ENCODE measurements around the gene ANKS1B. TPM values are rescaled to one million over a fixed set of nuclear protein-coding genes. Genes with fewer than 3 reads are reported as not detected.

The ANKS1B gene
- total RNA-seq, 1 donor from 2014 or later, result 8.2 TPM

DNA sequence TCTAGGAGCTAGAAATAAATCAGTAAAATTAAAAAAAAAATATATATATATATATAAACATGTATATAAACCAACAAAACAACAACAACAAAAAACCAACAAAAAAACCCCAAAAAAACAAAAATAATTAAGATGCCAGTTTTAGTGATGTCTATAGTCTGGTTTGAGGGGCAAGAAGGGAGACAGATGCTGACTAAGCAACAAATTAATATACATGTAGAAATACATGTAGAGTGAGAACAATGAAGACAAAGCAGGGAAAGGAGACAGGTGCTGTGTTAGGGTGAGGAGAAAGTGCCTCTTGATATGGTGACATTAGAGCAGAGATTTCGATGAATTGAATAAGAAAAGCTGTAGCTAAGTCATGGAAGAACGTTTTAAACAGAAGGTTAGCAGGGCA lies 861.8 kb downstream of the ANKS1B start:
- Histone ChIP-seq H3K36me3 (no peaks in the 10 kb centered on the region), H3K4me1 (no peaks in the 10 kb centered on the region), H3K27me3 (no peaks in the 10 kb centered on the region), H3K27ac (no peak overlapping the region), H3K4me3 (no peak overlapping the region), H3K9me3 (no peaks in the 10 kb centered on the region)
- no peak for DNase-seq (ENCODE audit: low spot score in 2 of 2)
- intact Hi-C loops (cut with DNase I), result no loop called here
- TF ChIP-seq, protein P1, sequence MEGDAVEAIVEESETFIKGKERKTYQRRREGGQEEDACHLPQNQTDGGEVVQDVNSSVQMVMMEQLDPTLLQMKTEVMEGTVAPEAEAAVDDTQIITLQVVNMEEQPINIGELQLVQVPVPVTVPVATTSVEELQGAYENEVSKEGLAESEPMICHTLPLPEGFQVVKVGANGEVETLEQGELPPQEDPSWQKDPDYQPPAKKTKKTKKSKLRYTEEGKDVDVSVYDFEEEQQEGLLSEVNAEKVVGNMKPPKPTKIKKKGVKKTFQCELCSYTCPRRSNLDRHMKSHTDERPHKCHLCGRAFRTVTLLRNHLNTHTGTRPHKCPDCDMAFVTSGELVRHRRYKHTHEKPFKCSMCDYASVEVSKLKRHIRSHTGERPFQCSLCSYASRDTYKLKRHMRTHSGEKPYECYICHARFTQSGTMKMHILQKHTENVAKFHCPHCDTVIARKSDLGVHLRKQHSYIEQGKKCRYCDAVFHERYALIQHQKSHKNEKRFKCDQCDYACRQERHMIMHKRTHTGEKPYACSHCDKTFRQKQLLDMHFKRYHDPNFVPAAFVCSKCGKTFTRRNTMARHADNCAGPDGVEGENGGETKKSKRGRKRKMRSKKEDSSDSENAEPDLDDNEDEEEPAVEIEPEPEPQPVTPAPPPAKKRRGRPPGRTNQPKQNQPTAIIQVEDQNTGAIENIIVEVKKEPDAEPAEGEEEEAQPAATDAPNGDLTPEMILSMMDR (IDR thresholded peaks at IDR 0.05), result no peak

GRCh38 chr12:99122496-99122895 lies 862.2 kb downstream of the ANKS1B start:
- H3K27me3 ChIP-seq, result no peaks in the 10 kb centered on the region
- H3K4me1 ChIP-seq, result no peaks in the 10 kb centered on the region
- TF ChIP-seq, protein P1 (IDR thresholded peaks at IDR 0.05), result no peak
- no peaks in the 10 kb centered on the region for H3K36me3 ChIP-seq
- H3K4me3 ChIP-seq, result no peak overlapping the region
- H3K27ac ChIP-seq, result no peak overlapping the region
- intact Hi-C loops (cut with DNase I), result no loop called here
- no peak for DNase-seq (ENCODE audit: low spot score in 2 of 2)
- no peaks in the 10 kb centered on the region for H3K9me3 ChIP-seq

DNA sequence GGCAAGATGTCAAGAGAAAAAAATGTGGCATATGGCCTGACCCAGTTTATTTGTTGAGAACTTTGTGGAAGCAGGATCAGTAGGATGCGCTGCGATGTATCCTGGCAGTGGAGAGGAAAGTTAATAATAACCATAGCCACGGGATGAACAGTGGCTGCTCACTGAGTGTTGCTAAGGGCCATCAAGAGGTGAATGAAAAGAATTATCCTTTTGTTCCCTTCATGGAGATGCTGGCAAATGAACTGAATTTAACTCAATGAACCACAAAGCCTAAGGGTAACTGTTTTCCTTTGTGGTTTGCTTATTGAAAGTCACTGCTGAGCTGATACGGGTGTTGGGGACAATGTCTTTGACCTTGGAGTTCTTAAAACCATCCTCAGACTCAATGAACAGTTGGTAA lies 863.2 kb downstream of the ANKS1B start:
- TF ChIP-seq, protein P1 (IDR thresholded peaks at IDR 0.05), result no peak
- no peaks in the 10 kb centered on the region for H3K4me1 ChIP-seq
- intact Hi-C loops (cut with DNase I), result no loop called here

DNA sequence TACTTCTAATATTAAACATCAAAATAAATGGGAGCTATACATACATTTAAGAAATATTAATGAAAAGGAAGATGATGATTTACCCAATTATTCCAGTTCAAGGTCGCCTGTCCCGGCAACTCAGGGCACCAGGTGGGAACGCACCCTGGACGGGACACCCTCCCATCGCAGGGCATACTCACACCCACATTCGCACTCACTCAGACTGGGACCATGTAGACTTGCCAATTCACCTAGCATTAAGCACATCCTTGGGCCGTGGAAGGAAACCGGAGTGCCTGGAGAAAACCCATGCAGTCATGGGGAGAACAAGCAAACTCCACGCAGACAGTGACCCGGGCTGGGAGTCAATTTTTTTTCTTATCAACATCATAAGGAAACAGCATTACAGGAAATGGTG lies 864.8 kb downstream of the ANKS1B start:
- H3K27me3 ChIP-seq, result no peaks in the 10 kb centered on the region
- intact Hi-C loops (cut with DNase I), result no loop called here
- no peak overlapping the region for H3K27ac ChIP-seq
- H3K36me3 ChIP-seq, result no peaks in the 10 kb centered on the region
- DNase-seq (ENCODE audit: low spot score in 2 of 2), result no peak
- H3K9me3 ChIP-seq, result no peaks in the 10 kb centered on the region
- no peaks in the 10 kb centered on the region for H3K4me1 ChIP-seq
- no peak overlapping the region for H3K4me3 ChIP-seq
- TF ChIP-seq, protein P1 (IDR thresholded peaks at IDR 0.05), result no peak

More for the DNA sequence above, 863.2 kb downstream of the ANKS1B start:
- Histone ChIP-seq H3K9me3 (no peaks in the 10 kb centered on the region), H3K27ac (no peak overlapping the region), H3K27me3 (no peaks in the 10 kb centered on the region), H3K4me3 (no peak overlapping the region), H3K36me3 (no peaks in the 10 kb centered on the region)
- no peak for DNase-seq (ENCODE audit: low spot score in 2 of 2)

GRCh38 chr12:99119449-99119848 lies 865.3 kb downstream of the ANKS1B start:
- Histone ChIP-seq H3K9me3 (no peaks in the 10 kb centered on the region), H3K4me3 (no peak overlapping the region), H3K4me1 (no peaks in the 10 kb centered on the region), H3K36me3 (no peaks in the 10 kb centered on the region), H3K27me3 (no peaks in the 10 kb centered on the region), H3K27ac (no peak overlapping the region)
- intact Hi-C loops (cut with DNase I), result no loop called here
- DNase-seq (ENCODE audit: low spot score in 2 of 2), result no peak
- TF ChIP-seq, protein P1 (IDR thresholded peaks at IDR 0.05), result no peak

DNA sequence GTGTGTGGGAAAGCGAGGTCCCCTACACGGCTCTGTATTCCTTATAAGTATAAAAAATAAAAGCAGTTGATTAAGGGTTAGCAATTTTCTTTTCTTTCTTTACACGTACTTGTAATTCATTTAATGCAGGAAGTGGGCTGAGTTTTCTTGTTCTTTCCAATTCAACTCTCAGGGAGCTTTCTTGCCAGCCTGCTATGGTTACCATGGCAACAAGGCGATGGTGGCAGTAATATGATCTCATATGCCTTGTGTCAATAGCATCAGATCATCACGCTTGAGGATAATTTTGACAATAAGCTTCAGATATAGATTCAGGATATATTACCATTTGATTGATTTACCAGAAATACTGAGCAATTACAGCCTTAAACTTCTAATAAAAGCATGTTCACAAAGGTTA lies 873.1 kb downstream of the ANKS1B start:
- H3K27ac ChIP-seq, result no peak overlapping the region
- no peaks in the 10 kb centered on the region for H3K4me1 ChIP-seq
- no peak for DNase-seq (ENCODE audit: low spot score in 2 of 2)
- H3K27me3 ChIP-seq, result no peaks in the 10 kb centered on the region
- TF ChIP-seq, protein P1 (IDR thresholded peaks at IDR 0.05), result no peak
- H3K9me3 ChIP-seq, result no peaks in the 10 kb centered on the region
- no peaks in the 10 kb centered on the region for H3K36me3 ChIP-seq
- no peak overlapping the region for H3K4me3 ChIP-seq
- intact Hi-C loops (cut with DNase I), result no loop called here
